NCI-H446 treated with DMSO at 0.1 percent for 48 hours (cell line): ENCODE measurements around the gene AQP12A.

Experiments used
- DNase-seq: peaks from one replicate; lab custom pipeline; 2025; lab: John Stamatoyannopoulos, UW

The AQP12A gene

GRCh38 chr2:240745456-240745855 is 53.8 kb downstream of the AQP12A start:
- DNase-seq, result no peak

DNA sequence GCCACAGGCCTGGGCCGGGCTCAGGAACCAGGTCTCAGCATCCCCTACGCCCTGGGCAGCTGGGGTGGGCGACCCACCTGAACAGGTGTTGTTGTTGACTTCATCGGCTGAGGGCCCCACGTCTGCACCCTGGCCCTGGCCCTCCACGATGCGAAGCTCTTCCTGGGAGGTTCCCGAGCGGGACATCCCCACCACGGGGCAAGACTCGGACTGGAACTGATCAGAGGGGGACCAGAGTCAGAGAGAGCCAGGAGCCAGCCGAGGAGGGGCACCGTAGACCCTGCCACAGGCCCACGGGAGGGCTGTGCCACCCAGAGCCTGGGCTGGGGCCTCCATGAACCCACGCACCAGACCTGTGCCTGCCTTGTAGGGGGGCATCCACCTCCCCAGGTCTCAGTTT is 54.3 kb downstream of the AQP12A start:
- DNase-seq, result no peak

- no peak for DNase-seq
Measured at GRCh38 chr2:240746671-240747070, 55.0 kb downstream of the AQP12A start.

DNA sequence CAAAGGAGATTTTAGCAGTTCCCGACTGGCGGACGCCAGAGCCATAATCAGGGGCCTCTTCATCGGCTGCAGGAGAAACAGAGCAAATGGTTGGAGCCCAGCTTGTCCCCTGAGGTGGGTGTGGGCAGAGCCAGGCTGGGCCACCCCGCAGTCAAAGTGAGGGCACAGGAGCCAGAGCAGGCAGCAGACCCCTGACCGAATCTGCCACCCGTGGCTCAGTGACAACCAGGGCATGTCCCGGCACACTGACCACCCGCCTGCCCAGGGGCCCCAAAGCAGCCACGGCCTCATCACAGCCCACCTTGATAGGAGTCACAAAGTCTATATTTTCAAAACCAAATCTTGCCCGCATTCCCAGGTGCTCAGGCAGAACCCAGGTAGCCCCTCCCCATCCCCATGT is 55.6 kb downstream of the AQP12A start:
- DNase-seq, result no peak
